HCT116 (cell line): Measurements from ENCODE around the gene GLI3.

Experiments
- ATF3 ChIP-seq: IDR thresholded peaks from 2 replicates; pipeline ENCODE4 v1.6.1; 2012
- CTCF ChIP-seq, 3 experiments: fragments of 200-600 bp in 1 of 3; sonication (generic) in 1 of 3; IDR thresholded peaks in 2 of 3; conservative IDR thresholded peaks in 1 of 3; 2 replicates each; pipeline ENCODE4 v1.5.1; 2012 to 2017; ENCODE audit warnings: low read depth in 2 of 3, low read length in 2 of 3, antibody characterized with exemption in 1 of 3, borderline replicate concordance in 1 of 3, control low read depth in 1 of 3, mild to moderate bottlenecking in 1 of 3, mixed read lengths in 1 of 3, mixed run types in 1 of 3, moderate library complexity in 1 of 3; ENCODE audit not compliant: insufficient read depth in 1 of 3
- EGR1 ChIP-seq: IDR thresholded peaks from 2 replicates; pipeline ENCODE4 v1.6.1; 2012; ENCODE audit warnings: low read depth
- EZH2 ChIP-seq: fragments of 200-600 bp; sonication (generic); IDR thresholded peaks from 2 replicates; pipeline ENCODE4 v1.6.1; 2017; ENCODE audit warnings: antibody characterized with exemption, mixed run types
- EZH2phosphoT487 ChIP-seq: fragments of 200-600 bp; IDR thresholded peaks from 2 replicates; pipeline ENCODE4 v1.6.1; 2018; ENCODE audit warnings: antibody characterized with exemption, borderline replicate concordance
- JUND ChIP-seq: IDR thresholded peaks from 2 replicates; pipeline ENCODE4 v1.6.1; 2012
- POLR2A ChIP-seq: IDR thresholded peaks from 2 replicates; pipeline ENCODE4 v1.7.0; 2011; ENCODE audit warnings: borderline replicate concordance; ENCODE audit not compliant: insufficient read depth, insufficient read length; ENCODE audit errors: extremely low read depth
- POLR2AphosphoS5 ChIP-seq: IDR thresholded peaks from 2 replicates; pipeline ENCODE4 v1.6.1; 2011; ENCODE audit warnings: mild to moderate bottlenecking, low read depth, low read length, moderate library complexity
- REST ChIP-seq: IDR thresholded peaks from 2 replicates; pipeline ENCODE4 v1.6.1; 2012; ENCODE audit warnings: low read depth
- SRF ChIP-seq: IDR thresholded peaks from 2 replicates; pipeline ENCODE4 v1.6.1; 2012; ENCODE audit warnings: low read depth
- ZBTB33 ChIP-seq: IDR thresholded peaks from 2 replicates; pipeline ENCODE4 v1.6.1; 2011; ENCODE audit warnings: mild to moderate bottlenecking, low read length, moderate library complexity; ENCODE audit not compliant: insufficient replicate concordance; ENCODE audit errors: extremely low read depth
- ZNF274 ChIP-seq: fragments of 200-500 bp; sonication (Bioruptor generic); IDR thresholded peaks from 2 replicates; pipeline ENCODE4 v1.6.1; 2014; ENCODE audit warnings: mild to moderate bottlenecking, low read depth, low read length, inconsistent platforms

- no peak for TF ChIP-seq POLR2AphosphoS5
- TF ChIP-seq ATF3 = no peak
- no peak for TF ChIP-seq JUND
- TF ChIP-seq CTCF (IDR thresholded peaks at IDR 0.05 in 2 of 3, conservative IDR thresholded peaks at IDR 0.05 in 1 of 3; ENCODE audit: borderline replicate concordance in 1 of 3, insufficient read depth in 1 of 3, low read depth in 2 of 3, low read length in 2 of 3) = no peak
- TF ChIP-seq POLR2A = no peak
- TF ChIP-seq REST = no peak
- TF ChIP-seq EZH2 = no peak
- no peak for TF ChIP-seq ZBTB33
- TF ChIP-seq SRF = no peak
- TF ChIP-seq EZH2phosphoT487 = no peak
- no peak for TF ChIP-seq ZNF274
- no peak for TF ChIP-seq EGR1
Observed at GRCh38 chr7:42104231-42104630, 132.8 kb downstream of the GLI3 start.
